ENCODE measurements around the gene PUM1. TPM values are rescaled to one million over a fixed set of nuclear protein-coding genes. Genes with fewer than 3 reads are reported as not detected.

Gene PUM1
- total and polyA plus RNA-seq, 2 donors (not counting 1 experiment from before 2014, with no cell fraction given): 59.3 to 70.5 TPM

DNA sequence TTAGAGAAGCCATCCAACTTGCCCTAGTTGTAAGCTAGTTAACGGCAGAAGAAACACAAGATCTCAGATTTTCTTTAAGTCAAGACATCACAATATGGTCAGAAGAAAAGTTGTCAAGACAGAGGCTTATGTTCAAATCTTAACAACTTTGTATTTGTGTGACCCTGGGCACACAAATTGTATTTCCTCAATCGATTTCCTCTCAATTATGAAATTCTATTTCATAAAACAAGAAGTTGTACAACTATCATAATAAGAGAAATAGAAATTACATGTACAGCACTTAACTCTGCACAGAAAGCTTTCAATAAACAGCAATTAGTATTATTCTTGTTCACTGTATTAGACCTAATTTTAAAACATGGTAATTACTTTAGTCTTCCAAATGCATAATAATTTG, 94.0 kb downstream of the PUM1 start:
- H3K79me2 ChIP-seq (ENCODE audit: control insufficient read depth, insufficient read depth, low read length): peaks cover 36% of the 10 kb centered on the region
- H3K4me3 ChIP-seq (replicated peaks in 1 of 4; ENCODE audit: control extremely low read depth in 1 of 4, insufficient read depth in 1 of 4, low read depth in 3 of 4, low read length in 4 of 4): no peak overlapping the region
- peaks cover 4% of the 10 kb centered on the region for H3K36me3 ChIP-seq (ENCODE audit: control insufficient read depth, insufficient read depth, low read length)
- H3K4me2 ChIP-seq (ENCODE audit: extremely low read depth, insufficient read depth, low read length): no peak overlapping the region
- H3K9me3 ChIP-seq (ENCODE audit: control insufficient read depth, insufficient read depth, low read depth, low read length): no peaks in the 10 kb centered on the region
- no peaks in the 10 kb centered on the region for H4K20me1 ChIP-seq (ENCODE audit: control insufficient read depth, extremely low read depth, insufficient read depth, low read length)
- DNase-seq (ENCODE audit: low read depth in 2 of 2): no peak
- no peak overlapping the region for H3K9ac ChIP-seq (ENCODE audit: insufficient read depth, low read length)
- H2AFZ ChIP-seq (ENCODE audit: low read length): no peak overlapping the region
- no peaks in the 10 kb centered on the region for H3K27me3 ChIP-seq (ENCODE audit: control insufficient read depth, insufficient read depth, low read length)
- no peak overlapping the region for H3K27ac ChIP-seq (ENCODE audit: insufficient read depth, low read length)
- no peak for TF ChIP-seq EZH2 (IDR thresholded peaks at IDR 0.05; ENCODE audit: low read length, missing control alignments)
- TF ChIP-seq, protein P1, sequence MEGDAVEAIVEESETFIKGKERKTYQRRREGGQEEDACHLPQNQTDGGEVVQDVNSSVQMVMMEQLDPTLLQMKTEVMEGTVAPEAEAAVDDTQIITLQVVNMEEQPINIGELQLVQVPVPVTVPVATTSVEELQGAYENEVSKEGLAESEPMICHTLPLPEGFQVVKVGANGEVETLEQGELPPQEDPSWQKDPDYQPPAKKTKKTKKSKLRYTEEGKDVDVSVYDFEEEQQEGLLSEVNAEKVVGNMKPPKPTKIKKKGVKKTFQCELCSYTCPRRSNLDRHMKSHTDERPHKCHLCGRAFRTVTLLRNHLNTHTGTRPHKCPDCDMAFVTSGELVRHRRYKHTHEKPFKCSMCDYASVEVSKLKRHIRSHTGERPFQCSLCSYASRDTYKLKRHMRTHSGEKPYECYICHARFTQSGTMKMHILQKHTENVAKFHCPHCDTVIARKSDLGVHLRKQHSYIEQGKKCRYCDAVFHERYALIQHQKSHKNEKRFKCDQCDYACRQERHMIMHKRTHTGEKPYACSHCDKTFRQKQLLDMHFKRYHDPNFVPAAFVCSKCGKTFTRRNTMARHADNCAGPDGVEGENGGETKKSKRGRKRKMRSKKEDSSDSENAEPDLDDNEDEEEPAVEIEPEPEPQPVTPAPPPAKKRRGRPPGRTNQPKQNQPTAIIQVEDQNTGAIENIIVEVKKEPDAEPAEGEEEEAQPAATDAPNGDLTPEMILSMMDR (conservative IDR thresholded peaks at IDR 0.05 in 1 of 2, IDR thresholded peaks at IDR 0.05 in 1 of 2; ENCODE audit: low read depth in 1 of 2, low read length in 2 of 2): no peak
- H3K4me1 ChIP-seq (ENCODE audit: control insufficient read depth, extremely low read depth, insufficient read depth, low read length): peaks cover 6% of the 10 kb centered on the region

DNA sequence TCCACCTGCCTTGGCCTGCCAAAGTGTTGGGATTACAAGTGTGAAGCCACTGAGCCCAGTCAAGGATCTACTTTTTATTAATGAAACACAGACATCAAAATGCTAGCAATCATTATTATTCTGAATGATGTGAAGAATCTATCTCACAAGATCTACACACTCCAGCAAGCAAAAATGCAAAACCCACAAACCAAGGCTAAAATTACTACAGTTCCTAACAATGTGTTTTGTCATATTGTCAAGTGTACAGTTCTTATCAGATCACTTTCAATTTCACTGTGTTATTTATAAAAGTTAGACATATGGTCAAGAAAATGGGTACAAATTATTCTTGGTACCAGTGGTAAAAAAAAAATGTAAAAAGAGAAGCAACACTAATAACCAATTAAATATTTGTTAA, 95.6 kb downstream of the PUM1 start:
- peaks cover 32% of the 10 kb centered on the region for H3K79me2 ChIP-seq (ENCODE audit: control insufficient read depth, insufficient read depth, low read length)
- DNase-seq (ENCODE audit: low read depth in 2 of 2): no peak
- H3K4me3 ChIP-seq (replicated peaks in 1 of 4; ENCODE audit: control extremely low read depth in 1 of 4, insufficient read depth in 1 of 4, low read depth in 3 of 4, low read length in 4 of 4): no peak overlapping the region
- no peak overlapping the region for H3K27ac ChIP-seq (ENCODE audit: insufficient read depth, low read length)
- H2AFZ ChIP-seq (ENCODE audit: low read length): no peak overlapping the region
- no peaks in the 10 kb centered on the region for H4K20me1 ChIP-seq (ENCODE audit: control insufficient read depth, extremely low read depth, insufficient read depth, low read length)
- no peaks in the 10 kb centered on the region for H3K9me3 ChIP-seq (ENCODE audit: control insufficient read depth, insufficient read depth, low read depth, low read length)
- TF ChIP-seq, protein P1 (conservative IDR thresholded peaks at IDR 0.05 in 1 of 2, IDR thresholded peaks at IDR 0.05 in 1 of 2; ENCODE audit: low read depth in 1 of 2, low read length in 2 of 2): no peak
- no peak for TF ChIP-seq EZH2 (IDR thresholded peaks at IDR 0.05; ENCODE audit: low read length, missing control alignments)
- no peaks in the 10 kb centered on the region for H3K27me3 ChIP-seq (ENCODE audit: control insufficient read depth, insufficient read depth, low read length)
- H3K36me3 ChIP-seq (ENCODE audit: control insufficient read depth, insufficient read depth, low read length): peaks cover 10% of the 10 kb centered on the region
- H3K4me1 ChIP-seq (ENCODE audit: control insufficient read depth, extremely low read depth, insufficient read depth, low read length): peaks cover 5% of the 10 kb centered on the region
- no peak overlapping the region for H3K4me2 ChIP-seq (ENCODE audit: extremely low read depth, insufficient read depth, low read length)
- H3K9ac ChIP-seq (ENCODE audit: insufficient read depth, low read length): no peak overlapping the region

DNA sequence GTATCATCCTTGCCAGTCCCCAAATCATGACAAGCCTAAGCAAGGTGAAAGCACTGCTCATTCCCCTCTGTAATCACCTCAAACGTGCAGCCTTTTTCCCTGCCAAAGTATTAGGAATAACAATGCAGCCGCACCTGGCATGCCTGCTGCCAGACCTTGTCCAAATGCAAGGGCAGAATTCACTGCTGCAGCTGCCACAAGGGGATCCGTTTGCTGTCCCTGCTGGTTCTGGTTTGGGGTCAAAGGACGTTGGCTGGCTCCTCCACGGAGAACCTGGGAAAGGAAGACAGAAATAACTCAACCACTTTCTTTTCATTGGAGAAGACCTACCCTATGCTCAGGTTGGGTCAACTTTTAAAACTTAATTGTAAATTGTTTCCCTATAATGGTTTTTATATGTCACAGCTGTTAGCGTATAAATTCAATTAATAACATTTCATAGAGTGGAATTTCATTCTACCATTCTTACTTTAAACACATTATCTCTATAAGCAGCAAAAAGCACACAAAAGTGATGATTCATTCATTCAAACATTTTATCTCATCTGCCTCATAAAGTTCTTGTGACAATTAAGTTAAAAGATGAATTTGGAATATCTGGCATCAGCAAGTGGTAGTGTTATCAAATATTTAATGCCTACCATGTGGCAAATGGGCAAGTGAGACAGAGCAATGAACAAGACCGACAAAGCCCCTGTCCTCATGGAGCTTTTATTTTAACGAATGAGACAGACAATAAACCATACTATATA, 97.1 kb downstream of the PUM1 start:
- Histone ChIP-seq H3K4me2 (ENCODE audit: extremely low read depth, insufficient read depth, low read length) (no peak overlapping the region), H3K9me3 (ENCODE audit: control insufficient read depth, insufficient read depth, low read depth, low read length) (no peaks in the 10 kb centered on the region), H3K36me3 (ENCODE audit: control insufficient read depth, insufficient read depth, low read length) (peaks cover 16% of the 10 kb centered on the region), H3K4me3 (replicated peaks in 1 of 4; ENCODE audit: control extremely low read depth in 1 of 4, insufficient read depth in 1 of 4, low read depth in 3 of 4, low read length in 4 of 4) (no peak overlapping the region), H3K9ac (ENCODE audit: insufficient read depth, low read length) (no peak overlapping the region), H4K20me1 (ENCODE audit: control insufficient read depth, extremely low read depth, insufficient read depth, low read length) (no peaks in the 10 kb centered on the region), H3K27me3 (ENCODE audit: control insufficient read depth, insufficient read depth, low read length) (no peaks in the 10 kb centered on the region), H3K4me1 (ENCODE audit: control insufficient read depth, extremely low read depth, insufficient read depth, low read length) (peaks cover 5% of the 10 kb centered on the region), H3K27ac (ENCODE audit: insufficient read depth, low read length) (no peak overlapping the region), H3K79me2 (ENCODE audit: control insufficient read depth, insufficient read depth, low read length) (peaks cover 32% of the 10 kb centered on the region), H2AFZ (ENCODE audit: low read length) (no peak overlapping the region)
- no peak for DNase-seq (ENCODE audit: low read depth in 2 of 2)
- TF ChIP-seq, protein P1 (conservative IDR thresholded peaks at IDR 0.05 in 1 of 2, IDR thresholded peaks at IDR 0.05 in 1 of 2; ENCODE audit: low read depth in 1 of 2, low read length in 2 of 2): no peak
- TF ChIP-seq EZH2 (IDR thresholded peaks at IDR 0.05; ENCODE audit: low read length, missing control alignments): no peak
